SJSA1 (cell line): ENCODE results near the gene GRIK4. TPM values are rescaled to one million over a fixed set of nuclear protein-coding genes. Genes with fewer than 3 reads are reported as not detected.

Source experiments
- DNase-seq, 2 experiments: peaks; one replicate each; pipeline ENCODE4 v3.0.0-alpha.2; 2015 to 2020; ENCODE audit warnings: low spot score in 2 of 2, low read depth in 1 of 2
- H3K27ac ChIP-seq: fragments of 250-450 bp; sonication (Bioruptor Pico); 2 replicates; pipeline ENCODE4 v1.5.1; 2020; ENCODE audit warnings: mild to moderate bottlenecking, moderate library complexity
- H3K27me3 ChIP-seq: fragments of 250-450 bp; sonication (Bioruptor Pico); replicated peaks from 2 replicates; pipeline ENCODE4 v1.5.1; 2020; ENCODE audit warnings: mild to moderate bottlenecking, moderate library complexity
- H3K36me3 ChIP-seq: fragments of 250-450 bp; sonication (Bioruptor Pico); 2 replicates; pipeline ENCODE4 v1.5.1; 2020; ENCODE audit warnings: mild to moderate bottlenecking
- H3K4me1 ChIP-seq: fragments of 250-450 bp; sonication (Bioruptor Pico); replicated peaks from 2 replicates; pipeline ENCODE4 v1.6.1; 2021; ENCODE audit warnings: mild to moderate bottlenecking
- H3K4me3 ChIP-seq: fragments of 250-450 bp; sonication (Bioruptor Pico); 2 replicates; pipeline ENCODE4 v1.5.1; 2020; ENCODE audit warnings: mild to moderate bottlenecking
- H3K9me3 ChIP-seq: fragments of 250-450 bp; sonication (Bioruptor Pico); replicated peaks from 2 replicates; pipeline ENCODE4 v1.5.1; 2020; ENCODE audit warnings: mild to moderate bottlenecking
- total RNA-seq: library from RNA; depleted of rRNA; stranded (reverse); fragments of >200 nt; shearing (Covaris generic); gene quantifications from 2 replicates; pipeline ENCODE4 v1.2.3, GENCODE V29; 2014

The GRIK4 gene
- total RNA-seq, 1 experiment from 2014 or later: not detected

- H3K4me3 ChIP-seq: no peak overlapping the region
- H3K27ac ChIP-seq: no peak overlapping the region
- H3K36me3 ChIP-seq: no peaks in the 10 kb centered on the region
- DNase-seq: no peak
- H3K4me1 ChIP-seq: no peaks in the 10 kb centered on the region
- H3K9me3 ChIP-seq: no peaks in the 10 kb centered on the region
- H3K27me3 ChIP-seq: no peaks in the 10 kb centered on the region
Observed at GRCh38 chr11:120719348-120719747, 207.8 kb downstream of the GRIK4 start.

- H3K27me3 ChIP-seq: no peaks in the 10 kb centered on the region
- H3K27ac ChIP-seq: no peak overlapping the region
- no peak overlapping the region for H3K4me3 ChIP-seq
- H3K4me1 ChIP-seq: no peaks in the 10 kb centered on the region
- H3K9me3 ChIP-seq: no peaks in the 10 kb centered on the region
- no peak for DNase-seq
- no peaks in the 10 kb centered on the region for H3K36me3 ChIP-seq
Observed at GRCh38 chr11:120720760-120721159, 209.2 kb downstream of the GRIK4 start.

- no peak overlapping the region for H3K4me3 ChIP-seq
- no peaks in the 10 kb centered on the region for H3K4me1 ChIP-seq
- no peaks in the 10 kb centered on the region for H3K27me3 ChIP-seq
- H3K9me3 ChIP-seq: no peaks in the 10 kb centered on the region
- no peak overlapping the region for H3K27ac ChIP-seq
- DNase-seq: no peak
- no peaks in the 10 kb centered on the region for H3K36me3 ChIP-seq
Observed at GRCh38 chr11:120722524-120722923, 211.0 kb downstream of the GRIK4 start.

GRCh38 chr11:120723751-120724150, 212.2 kb downstream of the GRIK4 start:
- no peak overlapping the region for H3K27ac ChIP-seq
- no peak for DNase-seq
- no peaks in the 10 kb centered on the region for H3K4me1 ChIP-seq
- no peaks in the 10 kb centered on the region for H3K27me3 ChIP-seq
- no peaks in the 10 kb centered on the region for H3K36me3 ChIP-seq
- no peak overlapping the region for H3K4me3 ChIP-seq
- no peaks in the 10 kb centered on the region for H3K9me3 ChIP-seq

DNA sequence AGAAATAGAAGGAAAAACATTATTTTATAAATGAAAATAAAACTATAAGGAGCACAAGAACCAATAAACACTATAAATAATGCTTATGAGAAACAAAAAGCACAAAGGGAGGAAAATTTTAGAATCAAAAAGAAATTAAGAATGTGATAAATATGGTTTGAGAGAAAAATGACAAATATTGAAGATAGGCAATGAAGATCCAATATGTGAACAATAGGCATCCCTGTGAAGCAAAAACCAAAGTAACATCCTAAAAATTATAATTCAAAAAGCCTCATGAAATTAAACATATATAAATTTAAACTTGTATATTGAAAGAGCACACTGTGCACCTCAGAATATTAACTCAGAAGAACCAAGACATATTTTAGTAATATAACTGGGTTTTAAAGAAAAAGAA, 216.2 kb downstream of the GRIK4 start:
- Histone ChIP-seq H3K27ac (no peak overlapping the region), H3K36me3 (no peaks in the 10 kb centered on the region), H3K4me3 (no peak overlapping the region), H3K27me3 (no peaks in the 10 kb centered on the region), H3K4me1 (no peaks in the 10 kb centered on the region), H3K9me3 (no peaks in the 10 kb centered on the region)
- DNase-seq: no peak

GRCh38 chr11:120735035-120735434, 223.5 kb downstream of the GRIK4 start:
- no peak overlapping the region for H3K27ac ChIP-seq
- DNase-seq: no peak
- no peaks in the 10 kb centered on the region for H3K9me3 ChIP-seq
- no peaks in the 10 kb centered on the region for H3K27me3 ChIP-seq
- no peak overlapping the region for H3K4me3 ChIP-seq
- H3K4me1 ChIP-seq: no peaks in the 10 kb centered on the region
- no peaks in the 10 kb centered on the region for H3K36me3 ChIP-seq

DNA sequence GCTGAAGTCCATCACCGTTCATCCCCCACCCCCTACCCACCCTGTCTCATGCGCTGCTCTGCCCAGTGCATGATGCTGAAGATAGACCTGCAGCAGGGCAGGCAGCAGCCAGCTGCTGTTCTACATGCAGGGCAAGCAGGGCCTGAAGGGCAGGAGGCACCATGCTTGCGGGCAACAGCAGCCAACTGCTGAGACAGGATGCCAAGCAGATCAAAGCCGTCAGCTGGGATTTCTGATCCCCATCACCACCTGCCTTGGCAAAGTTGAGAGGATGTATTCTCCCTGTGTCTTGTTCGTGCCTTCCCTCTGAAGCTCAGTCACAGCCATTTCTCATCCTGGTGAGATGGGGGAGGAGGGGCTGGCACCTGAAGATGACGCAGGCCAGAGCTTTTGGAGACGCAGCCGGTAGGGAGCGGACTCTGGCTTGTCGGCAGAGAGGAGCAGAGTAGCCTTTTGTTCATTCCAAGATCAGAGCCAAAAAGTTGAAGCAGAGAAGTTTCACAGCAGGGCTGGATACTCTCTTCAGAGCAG, 227.0 kb downstream of the GRIK4 start:
- DNase-seq: no peak
- Histone ChIP-seq H3K4me3 (no peak overlapping the region), H3K36me3 (no peaks in the 10 kb centered on the region), H3K4me1 (no peaks in the 10 kb centered on the region), H3K27ac (no peak overlapping the region), H3K27me3 (no peaks in the 10 kb centered on the region), H3K9me3 (no peaks in the 10 kb centered on the region)

DNA sequence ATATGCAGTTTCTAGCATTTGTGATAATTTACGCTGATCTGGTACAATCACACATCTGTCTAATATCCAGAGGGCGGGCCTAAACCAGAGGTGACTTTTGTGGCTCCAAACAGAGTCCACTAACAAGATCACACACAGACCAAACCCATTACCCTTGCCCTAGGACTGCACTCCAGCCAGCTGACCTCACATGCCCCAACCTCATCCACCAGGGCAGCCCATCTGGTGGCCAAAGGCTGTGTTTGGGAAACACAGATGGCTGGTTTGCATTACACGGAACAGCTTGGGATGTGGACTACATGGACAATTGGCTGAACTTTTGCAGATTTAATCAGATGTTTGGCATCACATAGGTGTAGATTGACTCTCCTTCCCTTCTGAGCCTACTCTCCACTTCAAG, 228.2 kb downstream of the GRIK4 start:
- no peaks in the 10 kb centered on the region for H3K4me1 ChIP-seq
- H3K36me3 ChIP-seq: no peaks in the 10 kb centered on the region
- no peaks in the 10 kb centered on the region for H3K9me3 ChIP-seq
- H3K27me3 ChIP-seq: no peaks in the 10 kb centered on the region
- no peak overlapping the region for H3K4me3 ChIP-seq
- H3K27ac ChIP-seq: no peak overlapping the region
- no peak for DNase-seq

GRCh38 chr11:120740380-120740779, 228.8 kb downstream of the GRIK4 start:
- Histone ChIP-seq H3K27ac (no peak overlapping the region), H3K4me1 (no peaks in the 10 kb centered on the region)

DNA sequence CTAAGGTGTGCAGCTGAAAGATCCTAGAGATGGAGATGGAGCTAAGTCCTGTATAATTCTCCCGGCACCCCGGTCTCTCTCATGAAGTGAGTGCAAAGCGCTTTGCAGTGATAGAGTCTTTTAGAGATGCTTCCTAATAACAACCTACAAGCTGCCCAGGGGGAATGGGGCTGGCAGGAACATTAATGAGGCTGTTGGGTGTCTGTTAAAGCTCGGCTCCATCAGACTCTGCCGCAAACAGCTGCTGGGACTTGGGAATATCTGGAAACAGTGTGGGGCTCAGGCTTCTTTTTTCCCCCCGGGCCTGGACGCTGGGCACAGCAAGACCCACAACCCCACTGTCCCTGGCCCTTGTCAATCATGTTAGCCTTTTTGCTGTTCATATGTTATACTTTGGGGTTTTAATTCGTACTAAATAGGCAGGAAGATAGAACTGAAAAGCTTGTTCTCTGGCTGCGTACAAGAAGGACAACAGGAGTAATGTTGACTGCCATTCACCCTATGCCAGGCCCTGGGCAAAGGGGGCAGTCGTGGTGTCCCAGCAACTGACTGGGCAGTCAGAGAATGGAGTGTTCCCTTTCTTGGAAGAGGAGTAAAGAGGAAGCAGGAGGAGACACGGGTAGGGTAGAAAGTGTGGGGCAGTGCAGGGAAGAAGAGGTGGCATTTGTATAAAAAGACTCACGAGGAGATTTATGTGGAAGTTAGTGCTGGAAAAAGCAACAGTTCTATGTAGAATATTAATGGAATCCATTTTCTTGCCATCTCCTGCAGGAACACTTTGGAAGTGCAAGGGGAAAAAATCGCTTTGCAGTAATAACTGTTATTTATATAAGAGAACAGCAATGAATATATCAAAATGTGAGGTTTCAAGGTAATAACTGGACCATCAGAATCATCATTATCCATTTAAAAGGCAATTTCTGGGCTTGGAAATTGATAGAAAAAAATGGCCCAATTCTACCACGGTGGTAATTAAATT, 232.8 kb downstream of the GRIK4 start:
- Histone ChIP-seq H3K27ac (no peak overlapping the region), H3K9me3 (no peaks in the 10 kb centered on the region), H3K4me3 (no peak overlapping the region), H3K27me3 (no peaks in the 10 kb centered on the region), H3K36me3 (no peaks in the 10 kb centered on the region), H3K4me1 (no peaks in the 10 kb centered on the region)
- no peak for DNase-seq

More at GRCh38 chr11:120740380-120740779, 228.8 kb downstream of the GRIK4 start:
- no peak for DNase-seq
- Histone ChIP-seq H3K36me3 (no peaks in the 10 kb centered on the region), H3K9me3 (no peaks in the 10 kb centered on the region), H3K4me3 (no peak overlapping the region), H3K27me3 (no peaks in the 10 kb centered on the region)

DNA sequence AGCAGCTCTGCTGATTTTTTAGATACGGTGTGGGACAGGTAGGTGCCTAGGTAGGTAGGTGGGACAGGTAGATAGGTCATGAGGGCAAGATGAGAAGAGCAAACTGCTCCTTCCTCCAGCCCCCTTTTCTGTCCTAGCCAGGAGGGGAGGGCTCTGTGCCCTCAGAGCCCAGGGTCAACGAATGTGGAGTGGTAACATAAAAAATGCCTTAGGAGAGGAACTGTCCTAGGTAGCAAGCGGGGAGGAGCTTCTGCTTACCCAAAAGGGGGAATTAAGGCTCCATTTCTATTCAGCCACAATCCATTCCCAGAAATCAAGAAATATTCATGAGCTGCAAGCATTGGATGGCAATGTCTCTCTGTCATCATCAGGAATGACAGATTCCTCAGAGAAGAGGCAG, 234.8 kb downstream of the GRIK4 start:
- Histone ChIP-seq H3K9me3 (no peaks in the 10 kb centered on the region), H3K27ac (no peak overlapping the region), H3K27me3 (no peaks in the 10 kb centered on the region), H3K4me1 (no peaks in the 10 kb centered on the region), H3K4me3 (no peak overlapping the region), H3K36me3 (no peaks in the 10 kb centered on the region)
- no peak for DNase-seq

DNA sequence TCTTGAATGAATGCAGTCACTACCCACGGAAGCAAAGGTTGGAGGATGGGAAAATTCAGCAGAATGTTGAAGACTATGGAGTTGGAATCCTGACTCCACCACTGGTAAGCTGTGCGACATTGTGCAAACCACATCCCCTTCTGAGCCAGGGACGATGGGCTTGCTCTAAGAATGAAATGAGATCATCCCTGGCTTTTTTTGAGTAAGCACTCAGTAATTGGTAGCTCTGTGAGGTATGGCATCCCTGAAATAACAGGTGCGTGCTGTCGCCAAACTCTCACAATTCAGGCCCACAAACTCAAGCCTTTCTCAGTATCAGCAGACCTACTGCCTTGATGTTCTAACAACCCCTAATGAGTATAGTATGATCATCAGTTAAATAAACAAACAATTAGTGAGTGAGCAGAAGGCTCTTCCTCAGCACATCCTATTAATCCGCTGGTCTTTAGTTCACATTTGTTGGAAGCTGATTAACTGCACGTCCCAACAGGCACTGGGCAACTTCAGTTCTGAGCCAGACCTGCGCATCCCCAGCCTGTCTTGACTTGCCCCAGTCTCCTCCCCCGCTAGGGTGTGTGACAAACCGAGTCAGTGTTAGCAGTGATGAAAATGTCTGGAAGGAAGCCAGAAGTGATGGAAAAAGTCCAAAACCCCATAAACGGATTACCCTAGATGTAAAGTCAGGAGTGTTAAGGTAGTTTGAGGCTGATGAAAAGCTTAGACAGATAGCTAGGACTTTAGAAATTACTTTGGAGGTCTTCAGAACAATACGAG, 235.5 kb downstream of the GRIK4 start:
- H3K27me3 ChIP-seq: no peaks in the 10 kb centered on the region
- H3K27ac ChIP-seq: no peak overlapping the region
- no peaks in the 10 kb centered on the region for H3K9me3 ChIP-seq
- no peak overlapping the region for H3K4me3 ChIP-seq
- H3K36me3 ChIP-seq: no peaks in the 10 kb centered on the region
- H3K4me1 ChIP-seq: no peaks in the 10 kb centered on the region
- DNase-seq: no peak

GRCh38 chr11:120747850-120748814, 236.6 kb downstream of the GRIK4 start:
- Histone ChIP-seq H3K9me3 (no peaks in the 10 kb centered on the region), H3K27ac (no peak overlapping the region), H3K4me3 (no peak overlapping the region), H3K27me3 (no peaks in the 10 kb centered on the region), H3K36me3 (no peaks in the 10 kb centered on the region), H3K4me1 (no peaks in the 10 kb centered on the region)
- no peak for DNase-seq
